Kidney (tissue), 2 donors: Measurements from ENCODE around the gene OOSP4B. TPM values are rescaled to one million over a fixed set of nuclear protein-coding genes. Genes with fewer than 3 reads are reported as not detected.

Source experiments
- polyA plus RNA-seq: library from polyadenylated mRNA; stranded (reverse); fragments of 350-450 nt; fragmentation: Illumina TruSeq; extraction: RNeasy Lipid Tissue Mini Kit (QIAGEN cat#74804); gene quantifications from one replicate; pipeline ENCODE4 v1.2.3, GENCODE V29; 2014; ENCODE audit warnings: low read depth, low replicate concordance; ENCODE audit not compliant: insufficient read depth
- total RNA-seq: library from RNA; stranded (reverse); fragmentation: NEBNext Ultra II Directional; extraction: Animal tissue kit (Norgen Biotek cat#: 25700); gene quantifications from one replicate; pipeline ENCODE4 v1.2.1, GENCODE V29; 2021
- donor health status: DM: yes; HTN: yes; CAD: no.

OOSP4B gene
- total and polyA plus RNA-seq, 2 donors from 2014 or later, result not detected

Other genes with a start within 250 kb of the OOSP4B start
- 38.0 TPM for gene MRPL16, start 206.4 kb upstream of the OOSP4B start, total RNA-seq
- 109 TPM for gene MRPL16, start 206.4 kb upstream of the OOSP4B start, polyA plus RNA-seq
- gene CBLIF, start 171.7 kb upstream of the OOSP4B start, total RNA-seq, result not detected
- not detected for gene CBLIF, start 171.7 kb upstream of the OOSP4B start, polyA plus RNA-seq
- gene TCN1, start 150.7 kb upstream of the OOSP4B start, total RNA-seq, result 1.8 TPM
- not detected for gene TCN1, start 150.7 kb upstream of the OOSP4B start, polyA plus RNA-seq
- gene OOSP3, start 138.4 kb upstream of the OOSP4B start, total RNA-seq, result not detected
- not detected for gene OOSP3, start 138.4 kb upstream of the OOSP4B start, polyA plus RNA-seq
- not detected for gene OOSP1, start 78.7 kb upstream of the OOSP4B start, total RNA-seq
- gene OOSP1, start 78.7 kb upstream of the OOSP4B start, polyA plus RNA-seq, result not detected
- gene OOSP4A, start 53.1 kb upstream of the OOSP4B start, total RNA-seq, result not detected
- gene OOSP4A, start 53.1 kb upstream of the OOSP4B start, polyA plus RNA-seq, result not detected
- not detected for gene OOSP2, start 23.2 kb downstream of the OOSP4B start, total RNA-seq
- gene OOSP2, start 23.2 kb downstream of the OOSP4B start, polyA plus RNA-seq, result not detected
- not detected for gene MS4A3, start 39.5 kb downstream of the OOSP4B start, total RNA-seq
- gene MS4A3, start 39.5 kb downstream of the OOSP4B start, polyA plus RNA-seq, result not detected
- 9.1 TPM for gene MS4A2, start 71.5 kb downstream of the OOSP4B start, total RNA-seq
- not detected for gene MS4A2, start 71.5 kb downstream of the OOSP4B start, polyA plus RNA-seq
- gene MS4A6A, start 165.9 kb downstream of the OOSP4B start, total RNA-seq, result 145 TPM
- gene MS4A6A, start 165.9 kb downstream of the OOSP4B start, polyA plus RNA-seq, result 16.7 TPM
- 9.4 TPM for gene MS4A4E, start 226.0 kb downstream of the OOSP4B start, total RNA-seq
- not detected for gene MS4A4E, start 226.0 kb downstream of the OOSP4B start, polyA plus RNA-seq